CD4-positive, alpha-beta T cell (primary cell): ENCODE measurements around the gene SEC24D. TPM values are rescaled to one million over a fixed set of nuclear protein-coding genes. Genes with fewer than 3 reads are reported as not detected.

Source experiments
- ATAC-seq: fragments of 200-7000 bp; cut with Tn5 transposase; one replicate; pipeline ENCODE4 v1.10.0; 2022; ENCODE audit warnings: mild to moderate bottlenecking; ENCODE audit not compliant: poor library complexity
- CTCF ChIA-PET: fragments of 350-600 bp; sonication (Branson Sonifier 250); formaldehyde crosslinking; loops from one replicate; lab custom pipeline; 2021; ENCODE audit warnings: antibody characterized with exemption, inconsistent platforms; lab: Charles Lee
- POLR2A ChIA-PET: fragments of 350-600 bp; sonication (Branson Sonifier 250); formaldehyde crosslinking; loops from one replicate; lab custom pipeline; 2021; ENCODE audit warnings: antibody characterized with exemption, inconsistent platforms; lab: Charles Lee
- DNase-seq, 14 experiments: peaks; one replicate each; pipeline ENCODE4 v3.0.0-alpha.2; 2013 to 2020; ENCODE audit warnings: mixed read lengths in 2 of 14
- H3K27ac ChIP-seq, 2 donors: one replicate each; pipeline versions ENCODE4 v1.5.1 to v1.7.0; 2013; ENCODE audit warnings: low read length in 2 of 2, low read depth in 1 of 2, mild to moderate bottlenecking in 1 of 2
- H3K27me3 ChIP-seq, 2 experiments: 1 replicate in 1 of 2; 2 replicates in 1 of 2; pipeline versions ENCODE4 v1.6.1 to v1.7.0; 2013; ENCODE audit warnings: low read length in 2 of 2, control low read depth in 1 of 2, mild to moderate bottlenecking in 1 of 2, moderate library complexity in 1 of 2; ENCODE audit not compliant: insufficient read depth in 2 of 2, control insufficient read depth in 1 of 2
- H3K36me3 ChIP-seq: one replicate; pipeline ENCODE4 v1.6.1; 2013; ENCODE audit warnings: low read length, control low read depth; ENCODE audit not compliant: insufficient read depth
- H3K4me1 ChIP-seq: one replicate; pipeline ENCODE4 v1.6.1; 2013; ENCODE audit warnings: low read length, control low read depth; ENCODE audit not compliant: insufficient read depth
- H3K4me3 ChIP-seq: one replicate; pipeline ENCODE4 v1.5.1; 2013; ENCODE audit warnings: mild to moderate bottlenecking, low read length, moderate library complexity
- H3K9me3 ChIP-seq, 2 experiments: 1 replicate in 1 of 2; 2 replicates in 1 of 2; pipeline versions ENCODE4 v1.6.1 to v1.7.0; 2013; ENCODE audit warnings: low read length in 2 of 2, mild to moderate bottlenecking in 2 of 2, control low read depth in 1 of 2, moderate library complexity in 1 of 2; ENCODE audit not compliant: control insufficient read depth in 1 of 2, insufficient read depth in 1 of 2
- H3K27ac Mint-ChIP-seq: one replicate; pipeline ENCODE4 v1.8.0; 2020; ENCODE audit warnings: mixed read lengths
- H3K27me3 Mint-ChIP-seq: one replicate; pipeline ENCODE4 v1.8.0; 2021; ENCODE audit warnings: mixed read lengths
- H3K36me3 Mint-ChIP-seq: one replicate; pipeline ENCODE4 v1.8.0; 2021; ENCODE audit warnings: low read depth, mixed read lengths
- H3K4me1 Mint-ChIP-seq: one replicate; pipeline ENCODE4 v1.8.0; 2021; ENCODE audit warnings: low read depth, mixed read lengths
- H3K4me3 Mint-ChIP-seq: one replicate; pipeline ENCODE4 v1.8.0; 2020; ENCODE audit warnings: mild to moderate bottlenecking, mixed read lengths
- H3K9me3 Mint-ChIP-seq: one replicate; pipeline ENCODE4 v1.8.0; 2020; ENCODE audit warnings: mixed read lengths
- intact Hi-C, 2 experiments: fragments of 100-400 bp; cut with DNase I in 1 of 2; cut with micrococcal nuclease in 1 of 2; formaldehyde crosslinking; loops; one replicate each; pipeline versions ENCODE4 v1.15.1 to v1.9.0; 2023 to 2025; cut with DNase I, micrococcal nuclease
- total RNA-seq, 174 experiments: library from RNA in 2 of 174; stranded (reverse) in 2 of 174; gene quantifications; one replicate each; pipeline ENCODE4 v1.2.3 and lab custom pipeline; 2021 to 2026
- TF ChIP-seq, protein P1 (sequence below): fragments of 200-600 bp; IDR thresholded peaks from one replicate; pipeline ENCODE4 v1.8.0; 2022; ENCODE audit warnings: antibody characterized with exemption, mild to moderate bottlenecking

Gene SEC24D
- total RNA-seq, 2 experiments from 2014 or later, result 13.9 to 14.8 TPM

DNA sequence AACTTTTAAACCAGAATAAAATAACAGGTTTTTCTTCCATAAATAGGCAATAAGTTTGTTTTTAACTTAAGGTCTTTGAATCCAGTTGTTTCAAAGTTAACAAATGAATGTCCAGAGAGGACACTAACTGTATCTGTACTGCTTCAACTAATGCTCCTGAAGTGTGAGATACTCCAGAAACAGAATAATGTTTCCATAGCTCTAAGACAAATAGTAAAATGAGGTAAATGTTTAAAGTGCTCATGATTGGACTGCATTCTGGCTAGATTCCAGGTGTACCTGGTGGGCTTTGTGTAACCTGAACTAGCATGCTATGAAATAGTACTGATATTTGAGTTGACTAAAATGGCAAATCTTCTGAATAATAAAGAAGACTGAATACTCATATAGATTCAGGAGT, 99.0 kb downstream of the SEC24D start:
- no peak for ATAC-seq
- Histone ChIP-seq H3K4me1 (no peaks in the 10 kb centered on the region), H3K36me3 (peaks cover 54% of the 10 kb centered on the region), H3K27ac (no peak overlapping the region), H3K4me3 (no peak overlapping the region), H3K27me3 (no peaks in the 10 kb centered on the region), H3K9me3 (no peaks in the 10 kb centered on the region)
- Mint-ChIP-seq H3K27me3 (no peaks in the 10 kb centered on the region), H3K4me3 (no peak overlapping the region), H3K9me3 (no peaks in the 10 kb centered on the region), H3K4me1 (no peaks in the 10 kb centered on the region), H3K27ac (no peak overlapping the region), H3K36me3 (peaks cover 59% of the 10 kb centered on the region)
- CTCF ChIA-PET, result no interaction called here
- POLR2A ChIA-PET, result no interaction called here
- DNase-seq, result no peak
- intact Hi-C loops, result no loop called here
- TF ChIP-seq, protein P1, sequence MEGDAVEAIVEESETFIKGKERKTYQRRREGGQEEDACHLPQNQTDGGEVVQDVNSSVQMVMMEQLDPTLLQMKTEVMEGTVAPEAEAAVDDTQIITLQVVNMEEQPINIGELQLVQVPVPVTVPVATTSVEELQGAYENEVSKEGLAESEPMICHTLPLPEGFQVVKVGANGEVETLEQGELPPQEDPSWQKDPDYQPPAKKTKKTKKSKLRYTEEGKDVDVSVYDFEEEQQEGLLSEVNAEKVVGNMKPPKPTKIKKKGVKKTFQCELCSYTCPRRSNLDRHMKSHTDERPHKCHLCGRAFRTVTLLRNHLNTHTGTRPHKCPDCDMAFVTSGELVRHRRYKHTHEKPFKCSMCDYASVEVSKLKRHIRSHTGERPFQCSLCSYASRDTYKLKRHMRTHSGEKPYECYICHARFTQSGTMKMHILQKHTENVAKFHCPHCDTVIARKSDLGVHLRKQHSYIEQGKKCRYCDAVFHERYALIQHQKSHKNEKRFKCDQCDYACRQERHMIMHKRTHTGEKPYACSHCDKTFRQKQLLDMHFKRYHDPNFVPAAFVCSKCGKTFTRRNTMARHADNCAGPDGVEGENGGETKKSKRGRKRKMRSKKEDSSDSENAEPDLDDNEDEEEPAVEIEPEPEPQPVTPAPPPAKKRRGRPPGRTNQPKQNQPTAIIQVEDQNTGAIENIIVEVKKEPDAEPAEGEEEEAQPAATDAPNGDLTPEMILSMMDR, result no peak

- Histone ChIP-seq H3K4me3 (no peak overlapping the region), H3K27ac (no peak overlapping the region), H3K27me3 (no peaks in the 10 kb centered on the region), H3K36me3 (peaks cover 47% of the 10 kb centered on the region), H3K4me1 (no peaks in the 10 kb centered on the region), H3K9me3 (no peaks in the 10 kb centered on the region)
- Mint-ChIP-seq H3K27ac (no peak overlapping the region), H3K4me3 (no peak overlapping the region), H3K9me3 (no peaks in the 10 kb centered on the region), H3K4me1 (peaks cover 11% of the 10 kb centered on the region), H3K27me3 (no peaks in the 10 kb centered on the region), H3K36me3 (peaks cover 61% of the 10 kb centered on the region)
- POLR2A ChIA-PET, result no interaction called here
- intact Hi-C loops, result no loop called here
- TF ChIP-seq, protein P1, result no peak
- CTCF ChIA-PET, result interaction anchor here (0.6 kb wide), 1 partner anchor 23 kb away, joined by 3 read pairs; no protein-coding TSS in a partner anchor
- ATAC-seq (no peak), DNase-seq (no peak)
Measured at GRCh38 chr4:118734491-118735205, 101.3 kb downstream of the SEC24D start.

DNA sequence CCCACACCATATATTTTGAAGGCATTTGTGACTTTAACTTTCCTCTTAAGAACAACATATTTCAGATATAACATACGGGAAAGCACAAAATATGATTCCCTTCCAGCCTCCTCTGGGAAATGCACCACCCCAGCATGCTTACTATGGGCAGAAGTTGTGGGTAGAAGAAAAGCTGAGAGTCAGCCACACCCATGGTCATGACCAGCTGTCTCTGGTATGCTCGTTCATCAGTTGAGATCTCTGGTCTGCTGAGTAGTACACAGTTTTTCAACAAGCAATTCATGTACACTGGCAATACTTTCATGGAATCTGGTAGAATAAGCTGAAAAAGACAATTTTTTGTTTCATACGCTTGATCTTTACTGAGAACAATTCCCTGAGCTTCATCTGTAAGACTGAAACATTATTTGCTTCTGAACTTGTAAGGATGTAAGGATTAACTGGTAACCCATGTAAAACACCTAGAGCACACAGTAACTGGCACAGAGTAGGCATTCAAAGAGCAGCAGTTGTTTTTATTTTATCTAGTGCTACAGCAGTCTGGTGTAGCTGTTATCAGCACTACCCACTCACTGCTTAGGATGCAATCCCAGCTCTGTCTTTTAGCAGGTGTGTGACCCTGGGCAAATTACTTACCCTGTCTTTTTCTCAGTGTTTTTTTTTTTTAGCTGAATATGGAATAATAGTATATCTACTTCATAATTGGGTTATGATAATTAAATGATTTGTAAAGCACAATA, 103.2 kb downstream of the SEC24D start:
- intact Hi-C loops, result no loop called here
- peaks cover 59% of the 10 kb centered on the region for H3K36me3 Mint-ChIP-seq
- ATAC-seq, result no peak
- no peaks in the 10 kb centered on the region for H3K27me3 ChIP-seq
- no peaks in the 10 kb centered on the region for H3K9me3 Mint-ChIP-seq
- H3K4me1 Mint-ChIP-seq, result peaks cover 16% of the 10 kb centered on the region
- no peak overlapping the region for H3K27ac ChIP-seq
- POLR2A ChIA-PET, result no interaction called here
- H3K27me3 Mint-ChIP-seq, result no peaks in the 10 kb centered on the region
- no peak overlapping the region for H3K4me3 ChIP-seq
- no peak overlapping the region for H3K27ac Mint-ChIP-seq
- TF ChIP-seq, protein P1, result no peak
- peaks cover 42% of the 10 kb centered on the region for H3K36me3 ChIP-seq
- H3K9me3 ChIP-seq, result no peaks in the 10 kb centered on the region
- no peak overlapping the region for H3K4me3 Mint-ChIP-seq
- CTCF ChIA-PET, result no interaction called here
- DNase-seq, result no peak
- H3K4me1 ChIP-seq, result peaks cover 3% of the 10 kb centered on the region
